ENCODE results near the gene NETO2.

NETO2 gene

DNA sequence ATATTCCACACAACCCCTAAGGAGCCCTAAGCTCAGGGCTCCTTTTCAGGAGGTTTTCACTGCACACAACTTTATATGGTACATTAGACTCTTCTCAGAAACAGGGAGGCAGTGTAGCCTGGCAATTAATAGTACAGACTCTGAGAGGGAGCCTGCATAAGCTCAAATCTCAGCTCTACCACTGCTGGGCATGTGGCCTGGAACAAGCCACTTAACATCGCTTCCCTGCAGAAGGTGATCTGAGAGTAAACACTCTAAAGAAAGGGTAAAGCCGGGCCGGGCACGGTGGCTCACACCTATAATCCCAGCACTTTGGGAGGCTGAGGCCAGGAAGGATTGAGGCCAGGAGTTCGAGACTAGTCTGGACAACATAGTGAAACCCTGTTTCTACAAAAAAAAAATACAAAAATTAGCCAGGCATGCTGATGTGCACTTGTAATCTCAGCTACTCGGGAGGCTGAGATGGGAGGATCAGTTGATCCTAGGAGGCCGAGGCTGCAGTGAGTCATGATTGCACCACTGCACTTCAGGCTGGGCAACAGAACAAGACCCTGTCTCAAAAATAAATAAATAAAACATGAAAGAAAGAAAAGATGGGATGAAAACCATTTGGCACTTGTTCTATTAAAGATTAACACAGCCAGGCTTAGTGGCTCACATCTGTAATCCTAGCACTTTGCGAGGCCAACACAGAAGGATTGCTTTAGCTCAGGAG lies 99.6 kb downstream of the NETO2 start:
- TF ChIP-seq TOX (CRISPR knock-in tag; IDR thresholded peaks at IDR 0.05; ENCODE audit: borderline replicate concordance) (no peak), ISL1 (CRISPR knock-in tag; IDR thresholded peaks at IDR 0.05) (no peak), GLIS3 (CRISPR knock-in tag; IDR thresholded peaks at IDR 0.05) (no peak), ZNF565 (CRISPR knock-in tag; conservative IDR thresholded peaks at IDR 0.05; ENCODE audit: low read depth) (no peak), BACH2 (CRISPR knock-in tag; IDR thresholded peaks at IDR 0.05; ENCODE audit: borderline replicate concordance) (no peak), RARB (CRISPR knock-in tag; IDR thresholded peaks at IDR 0.05) (no peak), PPARA (CRISPR knock-in tag; IDR thresholded peaks at IDR 0.05; ENCODE audit: borderline replicate concordance) (no peak), ZFP3 (CRISPR knock-in tag; IDR thresholded peaks at IDR 0.05) (no peak), ZNF70 (CRISPR knock-in tag; IDR thresholded peaks at IDR 0.05) (no peak), ZC3H10 (CRISPR knock-in tag; IDR thresholded peaks at IDR 0.05) (no peak), CSDC2 (CRISPR knock-in tag; IDR thresholded peaks at IDR 0.05) (no peak)
- TF ChIP-seq, protein P1, sequence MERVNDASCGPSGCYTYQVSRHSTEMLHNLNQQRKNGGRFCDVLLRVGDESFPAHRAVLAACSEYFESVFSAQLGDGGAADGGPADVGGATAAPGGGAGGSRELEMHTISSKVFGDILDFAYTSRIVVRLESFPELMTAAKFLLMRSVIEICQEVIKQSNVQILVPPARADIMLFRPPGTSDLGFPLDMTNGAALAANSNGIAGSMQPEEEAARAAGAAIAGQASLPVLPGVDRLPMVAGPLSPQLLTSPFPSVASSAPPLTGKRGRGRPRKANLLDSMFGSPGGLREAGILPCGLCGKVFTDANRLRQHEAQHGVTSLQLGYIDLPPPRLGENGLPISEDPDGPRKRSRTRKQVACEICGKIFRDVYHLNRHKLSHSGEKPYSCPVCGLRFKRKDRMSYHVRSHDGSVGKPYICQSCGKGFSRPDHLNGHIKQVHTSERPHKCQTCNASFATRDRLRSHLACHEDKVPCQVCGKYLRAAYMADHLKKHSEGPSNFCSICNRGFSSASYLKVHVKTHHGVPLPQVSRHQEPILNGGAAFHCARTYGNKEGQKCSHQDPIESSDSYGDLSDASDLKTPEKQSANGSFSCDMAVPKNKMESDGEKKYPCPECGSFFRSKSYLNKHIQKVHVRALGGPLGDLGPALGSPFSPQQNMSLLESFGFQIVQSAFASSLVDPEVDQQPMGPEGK (CRISPR knock-in tag; IDR thresholded peaks at IDR 0.05; ENCODE audit: borderline replicate concordance): no peak
- no peak for ATAC-seq

DNA sequence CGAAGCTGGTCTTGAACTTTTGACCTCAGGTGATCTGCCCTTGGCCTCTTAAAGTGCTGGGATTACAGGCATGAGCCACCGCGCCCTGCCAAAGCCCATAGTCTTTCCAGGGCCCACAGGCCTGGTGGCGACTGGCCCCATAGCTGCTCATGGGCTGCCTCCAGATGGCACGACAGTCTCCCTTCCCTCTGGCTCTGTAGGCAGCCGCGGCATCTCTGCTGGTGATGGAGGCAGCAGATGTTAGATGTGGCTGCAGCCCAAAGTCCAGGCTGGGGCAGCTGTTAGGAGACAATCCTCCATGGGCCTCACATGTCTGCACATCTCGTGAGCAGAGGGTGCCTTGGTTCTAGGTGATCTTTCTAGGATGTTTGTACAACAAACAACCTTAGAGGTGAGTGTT lies 100.5 kb downstream of the NETO2 start:
- no peak for ATAC-seq
- no peak for TF ChIP-seq ZNF8 (CRISPR knock-in tag; IDR thresholded peaks at IDR 0.05)
- TF ChIP-seq ZC3H10 (CRISPR knock-in tag; IDR thresholded peaks at IDR 0.05): no peak
- no peak for TF ChIP-seq TOX (CRISPR knock-in tag; IDR thresholded peaks at IDR 0.05; ENCODE audit: borderline replicate concordance)
- no peak for TF ChIP-seq SNAI2 (CRISPR knock-in tag; IDR thresholded peaks at IDR 0.05)
- TF ChIP-seq RARB (CRISPR knock-in tag; IDR thresholded peaks at IDR 0.05): no peak
- no peak for TF ChIP-seq ISL1 (CRISPR knock-in tag; IDR thresholded peaks at IDR 0.05)
- TF ChIP-seq ZNF565 (CRISPR knock-in tag; conservative IDR thresholded peaks at IDR 0.05; ENCODE audit: low read depth): no peak
- no peak for TF ChIP-seq ARNTL (CRISPR knock-in tag; IDR thresholded peaks at IDR 0.05; ENCODE audit: borderline replicate concordance, low read depth)
- TF ChIP-seq TCF4 (CRISPR knock-in tag; IDR thresholded peaks at IDR 0.05; ENCODE audit: borderline replicate concordance): no peak
- TF ChIP-seq CSDC2 (CRISPR knock-in tag; IDR thresholded peaks at IDR 0.05): no peak
- no peak for TF ChIP-seq ZFP30 (CRISPR knock-in tag; IDR thresholded peaks at IDR 0.05)
- no peak for TF ChIP-seq ZFP3 (CRISPR knock-in tag; IDR thresholded peaks at IDR 0.05)
- TF ChIP-seq BACH2 (CRISPR knock-in tag; IDR thresholded peaks at IDR 0.05; ENCODE audit: borderline replicate concordance): no peak

DNA sequence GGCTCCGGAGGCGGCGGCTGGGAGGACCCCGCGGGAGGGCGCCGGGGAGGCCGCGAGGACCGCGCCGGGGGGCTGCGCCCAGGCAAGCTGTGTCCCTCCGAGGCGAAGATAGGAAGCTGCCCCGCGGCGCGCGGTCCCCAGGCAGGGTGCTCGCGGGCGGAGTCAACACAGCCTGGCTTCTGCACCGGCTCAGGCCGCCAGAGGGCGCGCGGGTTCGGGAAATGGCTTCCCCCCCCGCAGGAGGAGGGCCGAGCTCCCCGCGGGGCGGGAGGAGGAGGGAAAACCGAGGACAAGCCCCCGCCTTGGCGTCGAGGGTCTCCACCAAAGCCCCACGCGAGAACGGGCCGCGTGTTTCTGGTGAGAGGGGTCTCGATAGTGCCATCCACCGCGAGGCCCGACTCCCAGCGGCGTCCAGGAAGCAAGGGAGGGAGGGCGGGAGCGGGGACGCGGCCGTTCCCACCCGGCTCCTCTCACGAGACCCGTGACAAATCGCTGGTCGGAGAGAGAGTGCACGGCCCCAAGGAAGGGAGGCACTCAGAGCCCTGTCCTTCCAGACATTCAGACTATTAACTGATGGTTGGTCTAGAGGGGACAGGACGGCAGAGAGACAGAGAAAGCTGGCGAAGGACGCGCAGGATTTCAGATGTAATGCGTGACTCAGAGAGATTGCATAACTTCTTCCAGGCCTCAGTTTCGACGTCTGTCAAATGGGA lies 105.8 kb downstream of the NETO2 start:
- TF ChIP-seq ESRRG (CRISPR knock-in tag; IDR thresholded peaks at IDR 0.05): no peak
- no peak for TF ChIP-seq ZFP3 (CRISPR knock-in tag; IDR thresholded peaks at IDR 0.05)
- TF ChIP-seq, protein P2, sequence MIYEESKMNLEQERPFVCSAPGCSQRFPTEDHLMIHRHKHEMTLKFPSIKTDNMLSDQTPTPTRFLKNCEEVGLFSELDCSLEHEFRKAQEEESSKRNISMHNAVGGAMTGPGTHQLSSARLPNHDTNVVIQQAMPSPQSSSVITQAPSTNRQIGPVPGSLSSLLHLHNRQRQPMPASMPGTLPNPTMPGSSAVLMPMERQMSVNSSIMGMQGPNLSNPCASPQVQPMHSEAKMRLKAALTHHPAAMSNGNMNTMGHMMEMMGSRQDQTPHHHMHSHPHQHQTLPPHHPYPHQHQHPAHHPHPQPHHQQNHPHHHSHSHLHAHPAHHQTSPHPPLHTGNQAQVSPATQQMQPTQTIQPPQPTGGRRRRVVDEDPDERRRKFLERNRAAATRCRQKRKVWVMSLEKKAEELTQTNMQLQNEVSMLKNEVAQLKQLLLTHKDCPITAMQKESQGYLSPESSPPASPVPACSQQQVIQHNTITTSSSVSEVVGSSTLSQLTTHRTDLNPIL (CRISPR knock-in tag; IDR thresholded peaks at IDR 0.05; ENCODE audit: low read depth): no peak
- no peak for TF ChIP-seq ZNF565 (CRISPR knock-in tag; conservative IDR thresholded peaks at IDR 0.05; ENCODE audit: low read depth)
- TF ChIP-seq PPARA (CRISPR knock-in tag; IDR thresholded peaks at IDR 0.05; ENCODE audit: borderline replicate concordance): no peak
- TF ChIP-seq ZC3H10 (CRISPR knock-in tag; IDR thresholded peaks at IDR 0.05): no peak
- no peak for TF ChIP-seq GLIS3 (CRISPR knock-in tag; IDR thresholded peaks at IDR 0.05)
- no peak for TF ChIP-seq ZFP30 (CRISPR knock-in tag; IDR thresholded peaks at IDR 0.05)
- TF ChIP-seq, protein P3, sequence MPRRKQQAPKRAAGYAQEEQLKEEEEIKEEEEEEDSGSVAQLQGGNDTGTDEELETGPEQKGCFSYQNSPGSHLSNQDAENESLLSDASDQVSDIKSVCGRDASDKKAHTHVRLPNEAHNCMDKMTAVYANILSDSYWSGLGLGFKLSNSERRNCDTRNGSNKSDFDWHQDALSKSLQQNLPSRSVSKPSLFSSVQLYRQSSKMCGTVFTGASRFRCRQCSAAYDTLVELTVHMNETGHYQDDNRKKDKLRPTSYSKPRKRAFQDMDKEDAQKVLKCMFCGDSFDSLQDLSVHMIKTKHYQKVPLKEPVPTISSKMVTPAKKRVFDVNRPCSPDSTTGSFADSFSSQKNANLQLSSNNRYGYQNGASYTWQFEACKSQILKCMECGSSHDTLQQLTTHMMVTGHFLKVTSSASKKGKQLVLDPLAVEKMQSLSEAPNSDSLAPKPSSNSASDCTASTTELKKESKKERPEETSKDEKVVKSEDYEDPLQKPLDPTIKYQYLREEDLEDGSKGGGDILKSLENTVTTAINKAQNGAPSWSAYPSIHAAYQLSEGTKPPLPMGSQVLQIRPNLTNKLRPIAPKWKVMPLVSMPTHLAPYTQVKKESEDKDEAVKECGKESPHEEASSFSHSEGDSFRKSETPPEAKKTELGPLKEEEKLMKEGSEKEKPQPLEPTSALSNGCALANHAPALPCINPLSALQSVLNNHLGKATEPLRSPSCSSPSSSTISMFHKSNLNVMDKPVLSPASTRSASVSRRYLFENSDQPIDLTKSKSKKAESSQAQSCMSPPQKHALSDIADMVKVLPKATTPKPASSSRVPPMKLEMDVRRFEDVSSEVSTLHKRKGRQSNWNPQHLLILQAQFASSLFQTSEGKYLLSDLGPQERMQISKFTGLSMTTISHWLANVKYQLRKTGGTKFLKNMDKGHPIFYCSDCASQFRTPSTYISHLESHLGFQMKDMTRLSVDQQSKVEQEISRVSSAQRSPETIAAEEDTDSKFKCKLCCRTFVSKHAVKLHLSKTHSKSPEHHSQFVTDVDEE (CRISPR knock-in tag; IDR thresholded peaks at IDR 0.05): no peak
- no peak for TF ChIP-seq RARB (CRISPR knock-in tag; IDR thresholded peaks at IDR 0.05)
- no peak for TF ChIP-seq ARNTL (CRISPR knock-in tag; IDR thresholded peaks at IDR 0.05; ENCODE audit: borderline replicate concordance, low read depth)
- no peak for TF ChIP-seq BACH2 (CRISPR knock-in tag; IDR thresholded peaks at IDR 0.05; ENCODE audit: borderline replicate concordance)
- TF ChIP-seq TCF4 (CRISPR knock-in tag; IDR thresholded peaks at IDR 0.05; ENCODE audit: borderline replicate concordance): no peak
- no peak for TF ChIP-seq ISL1 (CRISPR knock-in tag; IDR thresholded peaks at IDR 0.05)
- no peak for TF ChIP-seq TOX (CRISPR knock-in tag; IDR thresholded peaks at IDR 0.05; ENCODE audit: borderline replicate concordance)
- ATAC-seq: peak; percentile 98
